ENCODE data around the gene PEX12.

- TF ChIP-seq CTCF (IDR thresholded peaks at IDR 0.05) (no peak), POLR2A (IDR thresholded peaks at IDR 0.05) (no peak), POLR2AphosphoS5 (IDR thresholded peaks at IDR 0.05) (no peak), EP300 (IDR thresholded peaks at IDR 0.05) (no peak)
Measured at GRCh38 chr17:35627417-35627816, 49.0 kb upstream of the PEX12 start.
